KOPT-K1 (cell line): ENCODE data around the gene ARMC9.
"Not testable (repeated sequence)": the region's sequence is repeated elsewhere in the genome, so short reads cannot be mapped to it uniquely, and the experiment has no call there.

Source experiments
- H3K27ac ChIP-seq: fragments of 200-600 bp; sonication (generic); 2 replicates; pipeline ENCODE4 v1.5.1; 2016; ENCODE audit warnings: antibody characterized with exemption, mild to moderate bottlenecking, low read depth, low read length; ENCODE audit not compliant: poor library complexity, severe bottlenecking
- H3K36me3 ChIP-seq: fragments of 200-600 bp; sonication (generic); 2 replicates; pipeline ENCODE4 v1.5.1; 2017; ENCODE audit warnings: antibody characterized with exemption, mild to moderate bottlenecking, low read length, moderate library complexity; ENCODE audit not compliant: insufficient read depth
- H3K9me3 ChIP-seq: fragments of 200-600 bp; sonication (generic); 2 replicates; pipeline ENCODE4 v1.5.1; 2017; ENCODE audit warnings: antibody characterized with exemption, low read length, mild to moderate bottlenecking; ENCODE audit not compliant: insufficient read depth, poor library complexity, severe bottlenecking

The ARMC9 gene

DNA sequence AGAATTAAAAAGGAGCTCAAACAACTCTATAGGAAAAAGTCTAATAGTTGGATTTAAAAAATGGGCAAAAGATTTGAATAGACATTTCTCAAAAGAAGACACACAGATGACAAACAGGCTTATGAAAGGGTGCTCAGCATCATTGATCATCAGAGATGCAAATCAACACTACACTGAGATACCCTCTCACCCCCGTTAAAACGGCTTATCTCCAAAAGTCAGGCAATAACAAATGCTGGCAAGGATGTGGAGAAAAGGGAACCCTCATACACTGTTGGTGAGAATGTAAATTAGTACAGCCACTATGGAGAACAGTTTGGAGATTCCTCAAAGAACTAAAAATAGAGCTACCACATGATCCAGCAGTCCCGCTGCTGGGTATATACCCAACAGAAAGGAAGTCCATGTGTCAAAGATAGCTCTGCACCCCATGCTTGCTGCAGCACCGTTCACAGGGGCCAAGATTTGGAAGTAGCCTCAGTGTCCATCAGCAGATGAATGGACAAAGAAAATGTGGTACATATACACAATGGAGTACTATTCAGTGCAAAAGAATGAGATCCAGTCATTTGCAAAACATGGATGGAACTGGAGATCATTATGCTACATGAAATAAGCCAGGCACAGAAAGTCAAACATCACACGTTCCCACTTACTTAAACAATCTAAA is 150.4 kb downstream of the ARMC9 start:
- Histone ChIP-seq H3K9me3 (no peaks in the 10 kb centered on the region), H3K27ac (no peak overlapping the region), H3K36me3 (no peaks in the 10 kb centered on the region)

DNA sequence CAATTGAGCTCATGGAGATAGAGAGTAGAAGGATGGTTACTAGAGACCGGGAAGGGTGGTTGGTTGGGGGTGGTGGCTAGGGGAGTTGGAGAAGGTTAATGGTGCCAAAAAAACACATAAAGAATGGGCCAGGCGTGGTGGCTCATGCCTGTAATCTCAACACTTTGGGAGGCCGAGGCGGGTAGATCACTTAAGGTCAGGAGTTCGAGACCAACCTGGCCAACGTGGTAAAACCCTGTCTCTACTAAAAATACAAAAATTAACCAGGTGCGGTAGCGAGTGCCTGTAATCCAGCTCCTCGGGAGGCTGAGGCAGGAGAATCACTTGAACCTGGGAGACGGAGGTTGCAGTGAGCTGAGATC is 150.9 kb downstream of the ARMC9 start:
- H3K36me3 ChIP-seq: not testable (repeated sequence)

DNA sequence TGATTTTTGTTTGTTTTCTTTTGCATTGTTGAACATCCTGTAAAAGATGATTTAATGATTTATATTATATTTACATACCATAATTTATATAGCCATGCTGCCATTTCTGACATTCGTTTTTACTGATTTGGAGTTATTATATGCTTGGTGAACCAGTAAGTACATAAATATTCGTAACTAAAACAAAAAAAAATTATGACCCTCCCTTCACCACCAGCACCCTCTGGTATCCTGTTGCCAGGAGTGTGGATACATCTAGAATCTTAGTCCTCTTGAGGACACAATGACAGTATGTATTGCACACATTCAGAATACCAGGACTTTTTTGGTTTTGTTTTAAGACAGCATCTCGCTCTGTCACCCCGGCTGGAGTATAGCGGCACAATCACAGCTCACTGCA is 153.2 kb downstream of the ARMC9 start:
- no peak overlapping the region for H3K27ac ChIP-seq
- no peaks in the 10 kb centered on the region for H3K36me3 ChIP-seq
- H3K9me3 ChIP-seq: no peaks in the 10 kb centered on the region

More for the DNA sequence above, 150.9 kb downstream of the ARMC9 start:
- H3K27ac ChIP-seq, H3K9me3 ChIP-seq: not testable (repeated sequence)

DNA sequence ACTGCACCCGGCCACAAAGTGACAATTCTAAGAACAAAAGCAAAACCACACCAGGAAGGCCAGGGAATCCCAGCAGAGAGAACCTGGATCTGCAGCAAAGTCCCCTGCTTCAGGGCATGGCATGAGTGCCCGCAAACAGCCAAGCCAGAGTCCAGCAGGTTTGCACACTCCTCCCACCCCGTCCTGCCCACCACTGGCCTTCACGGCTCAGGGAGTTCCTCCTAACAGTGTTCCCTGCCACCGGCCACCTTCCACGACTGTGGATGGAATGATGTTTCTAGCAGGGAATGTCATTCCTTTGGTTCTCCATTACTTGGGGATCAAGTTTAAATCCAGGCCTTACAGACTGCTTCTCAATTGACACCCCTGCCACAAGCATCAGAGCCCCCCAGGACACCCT is 155.0 kb downstream of the ARMC9 start:
- Histone ChIP-seq H3K27ac (no peak overlapping the region), H3K9me3 (no peaks in the 10 kb centered on the region), H3K36me3 (no peaks in the 10 kb centered on the region)

DNA sequence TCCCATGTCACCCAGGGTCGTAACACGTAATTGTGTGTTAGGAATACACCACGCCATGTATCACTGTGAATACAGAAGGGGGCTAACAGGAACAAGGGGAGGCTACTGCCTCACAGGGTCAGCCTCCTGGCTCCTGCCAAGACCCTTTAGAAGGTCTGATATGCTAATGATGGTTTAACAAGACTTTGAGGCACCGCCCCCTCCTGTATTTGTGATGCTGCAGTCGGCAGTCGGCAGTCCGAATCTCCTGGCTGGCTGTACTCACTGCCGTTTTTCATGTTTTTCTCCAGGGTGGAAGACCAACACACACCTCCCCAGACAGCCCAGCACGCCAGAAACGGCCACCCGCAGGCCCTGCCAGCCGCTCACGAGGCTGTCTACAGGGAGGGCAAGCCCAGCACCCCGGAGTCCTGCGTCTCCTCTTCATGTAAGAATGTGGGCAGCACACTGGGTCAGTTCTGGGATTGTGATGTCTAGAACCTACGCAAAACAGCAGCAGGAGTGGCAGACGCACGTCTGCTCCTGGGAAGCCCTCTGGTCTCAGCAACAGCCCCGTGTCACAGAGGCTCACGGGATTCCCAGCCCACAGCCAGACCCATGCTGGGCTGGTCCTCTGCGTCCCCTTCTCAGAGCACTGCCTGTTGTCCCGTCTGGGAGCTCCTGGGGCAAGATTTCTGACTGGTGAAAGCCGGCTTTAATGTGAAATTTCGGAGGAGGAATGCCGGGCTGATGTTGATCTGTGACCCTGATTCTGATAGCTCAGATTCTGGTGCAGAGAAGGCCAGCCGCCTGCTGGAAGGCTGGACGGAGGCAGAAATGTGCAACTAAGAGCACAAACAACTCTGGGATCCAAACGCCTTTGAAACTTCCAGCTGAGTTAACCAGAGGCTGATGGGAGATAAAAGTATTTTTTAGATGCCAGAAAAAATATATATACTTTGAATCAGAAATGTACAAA is 157.4 kb downstream of the ARMC9 start:
- no peak overlapping the region for H3K27ac ChIP-seq
- H3K9me3 ChIP-seq: no peaks in the 10 kb centered on the region
- H3K36me3 ChIP-seq: no peaks in the 10 kb centered on the region

DNA sequence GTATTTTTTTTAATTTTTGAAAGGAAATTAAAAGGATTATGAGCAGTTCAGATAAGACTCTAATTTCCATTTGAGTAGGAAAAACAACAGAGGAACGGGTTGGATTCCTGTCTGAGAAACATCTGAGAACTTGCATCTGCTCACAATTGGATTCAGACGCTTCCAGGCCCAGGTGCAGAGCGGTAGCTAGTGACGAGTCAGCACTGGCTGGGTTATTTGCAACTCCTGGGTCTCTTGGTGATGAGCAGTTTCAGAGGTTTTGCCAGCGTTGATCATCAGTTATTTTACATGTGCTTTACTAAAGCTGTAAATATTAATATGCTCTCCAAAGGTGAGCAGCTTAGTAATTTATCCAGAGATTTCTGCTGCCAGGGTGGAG is 158.0 kb downstream of the ARMC9 start:
- no peaks in the 10 kb centered on the region for H3K9me3 ChIP-seq
- no peak overlapping the region for H3K27ac ChIP-seq
- H3K36me3 ChIP-seq: no peaks in the 10 kb centered on the region

DNA sequence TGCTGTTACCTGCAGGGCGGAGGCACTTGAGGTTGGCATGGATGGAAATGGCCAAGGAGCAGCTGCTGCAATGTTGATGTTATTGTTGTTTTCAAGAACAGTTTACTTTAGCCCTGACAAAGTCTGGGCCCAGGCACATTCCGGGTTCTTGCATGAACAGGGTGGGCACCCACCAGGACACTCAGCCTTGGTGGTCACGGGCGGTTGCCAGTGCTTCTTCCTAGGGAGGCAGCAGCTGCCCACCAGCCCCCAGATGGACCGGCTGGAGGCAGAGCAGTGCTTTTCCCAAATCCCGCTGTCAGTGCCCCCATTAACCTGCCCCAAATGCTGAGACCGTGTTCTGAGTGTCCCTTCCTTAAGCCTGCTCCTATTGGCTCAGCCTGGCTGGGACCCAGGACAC is 158.6 kb downstream of the ARMC9 start:
- Histone ChIP-seq H3K36me3 (no peaks in the 10 kb centered on the region), H3K9me3 (no peaks in the 10 kb centered on the region), H3K27ac (no peak overlapping the region)

DNA sequence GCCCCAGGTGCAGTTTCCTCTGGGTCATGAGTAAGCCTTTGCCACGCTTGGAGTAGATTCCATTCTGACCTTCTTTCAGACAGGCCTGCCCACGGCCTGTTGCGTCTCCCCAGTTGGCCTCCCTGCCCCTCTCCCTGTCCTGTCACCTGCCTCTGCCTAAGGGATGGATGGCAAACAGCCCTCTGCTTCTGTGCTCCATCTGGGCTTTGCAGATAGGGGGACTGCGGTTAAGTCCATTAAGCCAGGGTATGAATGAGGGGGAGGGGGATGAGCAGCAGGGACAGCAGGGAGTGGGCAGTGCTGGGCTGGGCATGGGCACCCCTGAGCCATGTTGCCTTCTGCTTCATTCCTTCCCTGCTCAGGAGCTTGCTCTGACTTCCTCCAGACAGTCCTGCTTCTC is 159.5 kb downstream of the ARMC9 start:
- Histone ChIP-seq H3K9me3 (no peaks in the 10 kb centered on the region), H3K36me3 (no peaks in the 10 kb centered on the region), H3K27ac (no peak overlapping the region)

DNA sequence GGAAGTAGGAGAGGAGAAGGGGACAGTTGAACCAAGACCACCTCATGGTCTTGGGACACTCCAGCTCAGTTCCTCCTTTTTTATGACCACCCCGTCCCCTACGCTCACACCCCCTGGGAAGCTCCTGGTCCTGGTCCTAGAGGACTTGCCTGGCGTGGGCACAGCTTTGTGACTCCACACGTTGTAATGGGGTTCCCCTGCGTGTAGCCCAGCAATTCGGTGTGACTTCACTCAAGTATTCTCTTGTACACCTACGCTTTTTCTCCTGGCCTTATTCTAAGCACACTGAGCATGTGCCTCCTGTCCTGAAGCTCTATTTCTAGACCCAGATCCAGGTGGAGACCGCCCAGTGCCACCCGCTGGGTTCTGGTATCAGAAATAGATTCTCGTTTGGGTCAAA is 161.0 kb downstream of the ARMC9 start:
- no peaks in the 10 kb centered on the region for H3K9me3 ChIP-seq
- H3K27ac ChIP-seq: no peak overlapping the region
- no peaks in the 10 kb centered on the region for H3K36me3 ChIP-seq

DNA sequence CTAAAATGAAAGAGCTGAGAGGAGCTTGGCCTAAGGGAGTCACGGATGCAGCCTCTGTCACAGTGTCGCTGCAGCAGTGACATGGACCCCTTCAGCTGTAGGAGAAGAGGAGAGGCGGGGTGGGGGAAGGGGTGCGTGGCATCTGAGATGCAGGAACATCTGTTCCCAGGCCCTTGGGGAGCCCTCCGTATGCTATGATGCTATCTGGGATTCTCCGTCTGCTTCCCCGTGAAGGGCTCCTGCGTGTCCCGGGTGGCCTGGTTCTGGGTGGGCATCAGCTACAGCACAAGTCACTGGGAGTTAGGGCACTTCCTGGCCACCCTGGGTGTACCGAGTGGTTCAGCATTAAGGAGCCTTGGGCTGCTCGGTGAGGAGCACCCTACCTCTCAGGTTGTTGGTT is 161.5 kb downstream of the ARMC9 start:
- no peaks in the 10 kb centered on the region for H3K36me3 ChIP-seq
- no peaks in the 10 kb centered on the region for H3K9me3 ChIP-seq
- H3K27ac ChIP-seq: no peak overlapping the region

DNA sequence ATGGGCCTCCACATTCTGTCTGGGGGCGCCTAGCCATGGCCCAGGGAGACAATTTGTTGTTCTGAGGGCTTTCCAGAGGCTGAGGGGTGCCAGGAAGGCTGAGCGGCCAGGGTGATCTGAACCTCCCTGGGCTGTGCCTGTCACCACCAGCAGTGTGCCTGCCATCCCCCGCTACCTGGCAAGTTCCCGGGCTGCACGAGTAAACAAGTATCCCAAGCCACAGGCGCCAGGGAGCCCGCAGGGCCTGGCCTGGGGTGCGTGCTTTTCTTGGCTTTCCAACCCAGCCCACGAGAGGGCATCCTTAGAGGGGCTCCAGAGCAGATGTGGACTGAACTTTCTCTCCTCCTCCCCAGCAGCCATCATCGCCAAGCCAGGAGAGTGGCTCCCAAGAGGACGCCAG is 162.0 kb downstream of the ARMC9 start:
- Histone ChIP-seq H3K27ac (no peak overlapping the region), H3K9me3 (no peaks in the 10 kb centered on the region), H3K36me3 (no peaks in the 10 kb centered on the region)

DNA sequence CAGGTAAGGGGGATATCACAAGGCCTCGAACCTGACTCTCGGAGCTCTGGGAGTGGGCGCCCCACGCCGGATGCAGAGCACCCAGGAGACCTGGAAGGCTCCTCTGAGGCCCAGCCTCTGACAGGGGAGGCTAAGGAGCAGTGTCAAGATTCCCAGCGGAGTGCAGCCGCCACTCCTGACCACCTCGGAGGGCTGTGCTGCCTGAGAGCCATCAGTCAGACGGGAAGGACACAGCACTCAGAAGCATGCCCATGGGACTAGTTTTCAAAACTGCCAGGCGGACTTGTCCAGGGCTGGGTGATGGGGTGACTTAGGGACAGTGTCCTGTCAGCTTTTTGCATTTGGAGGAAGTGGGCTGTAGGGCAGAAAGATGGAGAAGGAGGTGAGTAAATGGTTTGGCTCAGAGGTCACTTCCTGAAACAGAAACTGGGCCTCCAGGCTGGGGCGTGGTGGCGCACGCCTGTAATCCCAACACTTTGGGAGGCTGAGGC is 162.5 kb downstream of the ARMC9 start:
- no peak overlapping the region for H3K27ac ChIP-seq
- H3K9me3 ChIP-seq: no peaks in the 10 kb centered on the region
- no peaks in the 10 kb centered on the region for H3K36me3 ChIP-seq

DNA sequence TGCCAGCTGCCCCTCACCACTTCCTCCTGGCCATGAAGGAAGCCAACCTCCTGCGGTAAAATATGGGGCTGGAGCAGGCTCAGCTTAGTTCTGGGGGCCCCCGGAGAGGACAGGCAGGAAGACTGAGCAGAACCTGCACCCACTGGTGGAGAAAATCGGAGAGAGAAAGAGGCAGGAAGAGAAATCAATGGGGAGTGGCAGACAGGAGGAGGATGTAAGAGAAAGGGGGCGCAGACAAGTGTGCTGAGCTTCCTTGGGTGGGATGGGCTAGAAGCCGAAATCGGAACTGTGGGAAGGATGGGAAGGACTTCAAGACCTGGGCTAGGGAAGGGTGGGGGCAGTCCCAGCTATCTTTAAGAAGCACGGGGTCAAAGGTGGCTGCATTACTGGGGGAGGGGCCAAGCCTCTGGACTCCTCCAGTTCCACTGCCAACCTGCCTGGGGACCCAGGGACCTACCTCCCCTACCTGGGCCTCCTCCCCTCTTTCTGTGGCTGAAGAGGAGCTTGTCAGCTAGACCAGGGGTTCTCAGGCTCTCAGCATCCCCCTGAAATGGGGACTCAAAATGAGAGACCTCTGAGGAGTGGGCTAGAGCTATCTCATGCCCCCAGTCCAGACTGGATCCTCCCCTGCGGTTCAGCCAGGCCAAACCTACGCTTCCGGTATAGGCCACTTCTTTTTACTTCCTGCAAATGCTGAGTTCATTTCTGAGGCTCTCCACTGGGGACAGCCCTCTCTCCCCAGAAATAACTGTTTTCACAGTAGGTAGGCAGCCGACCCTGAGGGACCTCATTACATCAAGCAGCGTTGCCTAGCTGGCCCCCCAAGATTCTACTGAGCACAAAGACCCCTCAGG is 163.5 kb downstream of the ARMC9 start:
- no peaks in the 10 kb centered on the region for H3K36me3 ChIP-seq
- H3K27ac ChIP-seq: no peak overlapping the region
- H3K9me3 ChIP-seq: no peaks in the 10 kb centered on the region

DNA sequence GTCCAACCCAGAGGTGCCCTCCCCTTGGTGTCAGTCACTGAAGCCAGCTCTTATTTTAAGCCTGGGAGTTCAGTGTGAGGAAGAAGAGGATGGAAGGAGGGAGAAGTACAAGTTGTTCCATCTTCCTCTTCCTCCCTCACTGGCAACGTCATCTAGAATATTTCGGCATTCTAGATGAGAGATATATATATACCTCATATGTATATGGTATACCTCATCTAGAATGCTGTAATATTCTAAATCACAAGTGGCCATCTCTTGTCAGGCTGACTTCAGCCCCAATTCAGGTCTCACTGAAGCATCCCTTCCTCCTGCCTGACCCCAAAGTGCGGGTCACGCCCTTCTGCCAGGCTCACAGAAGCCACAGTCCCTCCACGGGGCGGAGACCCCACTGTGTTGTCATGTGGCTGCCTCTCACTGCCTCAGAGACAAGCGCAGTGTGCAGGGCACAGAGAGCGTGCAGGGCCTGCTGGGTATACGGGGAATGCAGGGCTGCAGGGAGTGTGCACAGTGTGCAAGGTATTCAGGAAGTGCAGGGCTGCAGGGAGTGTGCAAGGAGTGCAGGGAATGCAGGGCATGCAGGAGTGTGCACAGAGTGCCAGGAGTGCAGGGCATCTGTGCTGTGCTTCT is 164.2 kb downstream of the ARMC9 start:
- no peak overlapping the region for H3K27ac ChIP-seq
- H3K9me3 ChIP-seq: no peaks in the 10 kb centered on the region
- no peaks in the 10 kb centered on the region for H3K36me3 ChIP-seq

DNA sequence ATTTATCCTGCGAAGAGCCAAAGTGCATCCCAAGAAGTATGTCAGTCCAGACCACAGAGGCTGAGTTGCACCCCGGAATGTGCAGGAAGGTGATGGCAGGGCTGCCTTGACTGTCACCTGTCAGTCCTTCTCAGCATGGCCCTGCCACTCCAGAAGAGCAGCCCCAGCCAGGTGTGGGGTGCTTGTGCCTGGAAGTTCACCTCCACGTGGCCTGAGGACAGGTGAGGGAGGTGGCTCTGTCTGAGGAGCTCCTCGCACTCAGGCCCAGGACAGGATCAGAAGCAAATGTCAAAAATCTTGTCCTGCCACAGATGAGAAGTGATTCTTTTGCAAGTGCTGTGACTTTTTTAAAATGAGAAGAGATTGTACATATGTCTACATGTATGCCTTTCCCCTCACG is 165.6 kb downstream of the ARMC9 start:
- H3K36me3 ChIP-seq: no peaks in the 10 kb centered on the region
- no peak overlapping the region for H3K27ac ChIP-seq
- H3K9me3 ChIP-seq: no peaks in the 10 kb centered on the region
